Iris pigment epithelial cell (primary cell): Measurements from ENCODE around the gene CABP7.
A peak's percentile ranks its signal among the peaks of the same experiment; 100 is the strongest.

Experiments
- DNase-seq: peaks from one replicate; pipeline ENCODE4 v3.0.0-alpha.2; 2011; ENCODE audit warnings: low read depth

CABP7 gene

DNA sequence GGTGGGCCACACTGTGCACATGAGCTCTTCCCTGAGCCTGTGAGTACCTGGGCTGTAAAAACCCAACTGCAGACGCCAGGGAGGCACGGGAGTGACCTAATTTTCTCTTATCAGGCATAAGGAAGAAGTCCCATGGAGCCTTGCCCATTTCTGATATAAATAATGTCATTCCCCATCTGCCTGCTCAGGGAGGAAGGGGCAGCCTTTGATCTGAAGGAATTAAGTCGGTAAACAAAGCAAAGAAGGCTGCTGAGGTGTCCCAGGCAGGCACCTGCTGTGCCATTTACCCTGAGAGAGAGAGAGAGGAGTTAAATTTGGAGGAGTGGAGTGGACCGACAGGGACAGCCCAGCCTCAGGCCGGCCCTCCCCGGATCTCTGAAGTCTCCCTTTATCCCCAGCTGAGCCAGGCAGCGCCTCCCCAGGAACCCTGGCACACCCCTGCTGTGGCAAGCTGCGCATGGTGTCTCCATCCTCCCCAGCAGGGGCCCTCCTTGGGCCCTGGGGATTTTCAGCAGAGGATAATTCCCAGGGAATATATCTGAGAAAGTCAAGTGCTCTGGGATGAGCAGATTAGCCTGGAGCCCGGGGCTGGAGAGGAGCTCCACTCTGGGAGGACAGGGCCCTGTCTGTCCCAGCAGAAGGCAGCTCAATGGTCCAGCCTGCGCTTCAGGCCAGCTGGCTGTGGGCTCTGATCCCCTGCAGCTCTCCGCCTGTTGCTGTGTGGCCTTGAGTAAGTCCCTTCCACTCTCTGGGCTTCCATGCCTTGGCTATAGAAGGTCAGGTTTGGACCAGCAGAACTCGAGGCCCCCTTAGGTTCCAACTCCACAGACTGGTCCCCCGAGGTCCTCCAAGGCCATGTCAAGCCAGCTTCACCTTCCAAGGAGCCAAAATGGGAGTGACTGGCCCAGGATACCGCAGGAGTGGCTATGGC lies 17.5 kb upstream of the CABP7 start:
- DNase-seq: no peak

DNA sequence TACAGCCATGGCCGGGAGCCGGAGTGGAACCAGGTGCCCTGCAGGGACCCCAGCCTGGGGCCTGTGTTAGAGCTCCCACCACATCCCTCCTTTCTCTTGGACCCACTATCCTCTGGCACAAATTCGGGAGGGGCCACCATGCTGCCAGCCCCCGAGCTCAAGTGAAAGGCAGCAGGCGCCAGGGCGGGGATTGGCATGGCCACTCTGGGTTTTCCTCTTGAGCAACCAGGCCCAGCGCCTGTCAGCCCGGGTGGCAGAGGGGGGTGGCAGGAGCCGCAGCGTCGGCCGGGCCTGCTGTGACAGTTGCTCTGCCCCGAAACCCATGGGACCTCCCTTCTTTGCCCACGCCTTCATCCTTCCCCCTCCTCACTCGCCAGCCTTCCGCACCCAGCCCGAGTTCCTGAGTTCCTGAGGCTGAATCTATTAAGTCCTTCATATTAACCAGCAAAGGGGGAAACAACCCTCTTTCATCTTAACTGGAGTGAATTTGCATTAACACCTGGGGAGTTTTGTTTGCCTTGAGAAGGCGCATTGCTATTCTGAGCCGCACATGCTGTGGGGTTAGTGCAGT lies 16.8 kb upstream of the CABP7 start:
- DNase-seq: no peak

DNA sequence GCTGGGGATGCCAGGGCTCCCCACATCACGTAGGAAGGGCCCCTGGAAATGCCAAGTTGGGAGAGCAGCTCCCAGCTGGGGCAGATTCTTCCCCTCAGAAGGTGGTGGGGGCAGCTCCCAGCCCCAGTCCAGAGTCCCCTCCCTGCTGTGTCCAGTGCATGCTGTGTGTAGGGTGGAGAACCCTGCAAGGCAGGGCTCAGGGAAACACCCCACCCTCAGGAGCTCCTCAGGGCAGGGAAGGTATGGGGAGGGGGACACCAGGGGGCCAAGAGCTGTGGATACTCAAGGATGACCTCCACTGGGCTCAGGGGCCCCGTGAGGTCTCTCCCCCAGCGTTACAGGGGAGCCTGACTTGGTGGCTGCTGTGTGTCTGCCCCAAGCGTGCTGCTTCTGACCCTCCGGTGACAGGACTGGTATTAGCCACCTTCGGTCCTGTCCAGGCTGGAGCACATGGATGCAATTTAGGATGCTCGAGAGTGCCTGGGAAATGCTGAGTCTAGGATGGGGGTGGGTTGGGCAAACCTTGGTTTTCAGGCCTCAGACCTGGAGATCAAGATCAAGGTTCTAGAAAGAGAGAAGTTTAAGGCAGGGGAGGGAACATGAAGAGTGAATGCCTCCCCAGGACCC lies 16.1 kb upstream of the CABP7 start:
- DNase-seq: no peak

DNA sequence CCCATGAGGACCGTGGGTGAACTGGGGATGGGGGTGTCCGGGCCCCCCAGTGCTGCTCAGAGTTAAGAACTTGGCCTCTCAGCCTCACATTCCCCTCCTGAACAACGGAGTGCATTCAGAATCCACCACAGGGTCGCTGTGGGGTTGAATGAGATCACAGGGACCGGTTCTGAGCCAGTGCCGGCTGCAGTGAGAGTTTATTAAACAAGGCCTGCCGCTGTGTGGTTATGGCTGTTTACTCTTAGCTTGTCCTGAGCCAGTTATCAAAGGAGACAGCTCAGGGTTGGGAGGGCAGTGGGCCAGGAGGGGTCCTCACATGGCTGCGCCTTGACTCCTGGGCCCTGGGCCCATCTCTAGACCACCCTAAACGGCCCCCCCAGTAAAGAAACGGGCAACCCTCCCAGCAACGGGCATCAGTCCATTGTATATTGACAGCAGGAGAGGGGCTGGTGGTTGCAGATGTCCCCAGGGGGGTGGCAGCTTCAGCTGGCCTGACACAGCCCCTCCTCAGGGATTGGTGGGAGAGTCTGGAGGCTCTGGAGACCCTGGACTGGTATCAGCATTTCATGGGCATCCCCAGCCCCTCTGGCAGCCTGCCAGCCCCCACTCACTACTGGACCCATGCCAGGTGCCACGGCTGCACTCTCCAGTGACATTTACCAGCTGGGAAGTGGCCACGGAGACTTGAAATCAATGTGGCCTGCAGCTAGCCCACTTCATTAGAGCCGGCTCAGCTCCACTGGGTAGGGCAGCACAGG lies 15.1 kb upstream of the CABP7 start:
- DNase-seq: peak; percentile 76

DNA sequence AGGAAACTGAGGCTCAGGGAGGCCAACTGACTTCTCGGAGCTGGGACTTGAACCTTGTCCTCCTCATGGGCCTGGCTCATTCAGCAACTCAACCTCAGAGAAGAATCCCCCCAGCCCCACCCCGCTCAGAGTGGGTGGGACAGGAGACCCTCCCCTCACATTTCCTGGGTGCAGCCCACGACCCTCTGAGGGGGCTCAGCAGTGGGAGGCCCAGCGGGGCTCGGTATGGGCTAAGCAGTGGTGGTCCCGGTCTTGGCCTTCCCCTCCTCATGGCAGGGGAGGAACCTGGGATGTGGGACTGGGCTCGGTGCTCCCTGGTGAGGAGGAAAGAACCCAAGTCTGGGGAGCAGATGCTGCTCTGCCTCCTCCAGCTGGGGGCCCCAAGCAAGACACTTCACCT lies 14.2 kb upstream of the CABP7 start:
- no peak for DNase-seq

DNA sequence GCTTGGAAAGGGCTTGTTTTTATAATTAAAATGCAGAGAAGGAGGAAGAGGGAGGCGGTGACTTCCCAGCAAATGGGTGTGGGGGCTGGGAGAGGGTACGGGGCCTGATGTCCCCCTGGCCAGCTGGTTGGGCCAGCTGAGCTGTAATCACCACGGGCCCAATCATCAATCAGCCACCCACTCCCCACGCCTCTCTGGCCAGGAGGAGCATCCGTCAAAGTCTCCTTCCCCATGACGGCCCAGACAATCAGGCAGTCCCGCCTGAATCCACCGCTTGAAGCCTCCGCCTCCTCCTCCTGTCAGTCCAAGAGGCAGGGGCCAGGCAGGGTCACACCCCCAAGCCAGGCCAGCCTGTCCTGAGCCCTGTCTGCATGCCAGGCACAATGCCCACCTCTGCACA lies 13.3 kb upstream of the CABP7 start:
- no peak for DNase-seq

DNA sequence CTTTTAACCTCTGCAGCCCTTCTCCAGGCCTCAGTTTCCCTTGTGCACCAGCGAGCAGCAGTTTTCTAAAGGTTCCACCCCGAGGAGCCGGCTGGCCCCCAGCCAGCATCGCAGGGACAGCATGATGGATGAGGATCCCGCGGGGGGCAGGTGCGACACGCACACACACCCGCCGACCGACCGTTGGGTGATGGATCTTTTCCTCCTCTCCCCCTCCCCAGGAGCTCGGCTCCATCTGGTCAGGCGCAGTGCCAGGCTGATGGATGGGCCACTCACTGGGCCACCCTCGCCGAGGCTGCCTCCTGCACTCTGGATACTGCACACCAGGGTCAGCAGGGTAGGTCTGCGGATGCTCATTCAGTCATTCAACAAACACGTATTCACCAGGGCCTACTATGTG lies 12.8 kb upstream of the CABP7 start:
- no peak for DNase-seq

DNA sequence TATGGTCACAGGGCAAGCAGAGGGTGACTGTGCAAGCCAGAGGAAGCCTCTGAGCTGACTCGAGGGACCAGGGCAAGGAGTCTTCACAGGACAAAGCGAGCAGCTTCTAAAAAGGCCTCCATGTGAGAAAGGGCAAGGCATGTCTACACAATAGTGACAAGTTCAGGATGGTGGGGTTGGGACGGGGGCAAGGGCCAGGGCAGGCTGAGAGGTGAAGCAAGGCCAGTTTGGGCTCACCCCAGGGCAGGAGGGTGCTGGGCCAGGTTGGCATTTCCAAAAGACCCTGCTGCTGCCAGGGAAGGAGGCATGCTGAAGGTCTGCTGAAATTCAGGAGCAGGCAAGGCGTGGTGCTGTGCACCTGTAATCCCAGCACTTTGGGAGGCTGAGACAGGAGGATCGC lies 12.3 kb upstream of the CABP7 start:
- no peak for DNase-seq

DNA sequence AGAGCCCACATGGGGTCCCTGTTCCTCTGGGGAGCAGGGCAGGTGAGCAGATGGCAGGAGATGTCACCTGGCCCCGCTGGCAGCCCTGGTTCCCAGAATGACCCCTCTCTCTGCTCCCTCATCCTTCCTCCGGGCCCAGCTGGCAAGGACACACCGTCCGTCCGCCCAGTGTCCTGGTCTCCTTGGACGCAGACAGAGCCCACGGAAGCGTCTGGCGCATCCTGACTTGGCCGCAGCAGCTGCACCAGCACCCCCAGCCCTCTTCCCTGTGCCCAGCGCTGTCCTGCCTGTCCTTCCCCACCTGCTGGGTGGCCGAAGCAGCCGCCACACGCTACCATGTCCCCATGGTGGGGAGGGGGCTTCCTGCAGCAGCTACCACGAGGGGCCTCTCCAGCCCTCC lies 9.6 kb upstream of the CABP7 start:
- no peak for DNase-seq

DNA sequence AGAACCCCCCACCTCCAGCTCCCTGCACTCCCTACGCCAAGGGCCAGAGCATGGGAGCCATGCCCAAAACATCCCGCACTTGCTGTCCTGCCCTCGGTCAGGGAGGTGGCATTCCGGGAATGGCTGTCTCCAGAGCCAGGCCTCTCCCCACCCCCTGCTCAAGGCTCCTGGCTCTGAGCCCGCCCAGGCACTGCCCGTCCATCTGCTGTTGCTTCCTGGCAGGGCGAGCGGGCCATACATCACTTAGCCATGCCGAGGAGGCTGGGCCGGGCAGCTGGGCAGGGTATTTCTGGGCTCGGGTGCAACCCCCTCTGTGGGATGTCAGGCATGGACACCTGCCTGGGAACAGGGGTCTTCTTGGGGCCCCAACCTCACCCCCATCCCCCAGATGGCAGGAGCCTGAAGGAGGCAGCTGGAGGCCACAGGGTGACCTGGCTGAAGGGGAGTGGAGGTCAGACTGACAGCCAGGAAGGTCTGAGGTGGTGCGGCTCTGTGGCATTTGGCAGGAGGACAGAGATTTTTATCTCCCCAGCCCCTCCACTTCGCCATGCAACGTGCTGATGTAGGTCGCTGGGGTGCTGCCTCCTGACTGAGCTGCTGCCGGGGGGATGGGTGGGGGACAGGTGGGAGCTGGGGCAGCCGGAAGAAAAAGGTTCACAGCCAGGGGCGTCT lies 8.7 kb upstream of the CABP7 start:
- DNase-seq: no peak

DNA sequence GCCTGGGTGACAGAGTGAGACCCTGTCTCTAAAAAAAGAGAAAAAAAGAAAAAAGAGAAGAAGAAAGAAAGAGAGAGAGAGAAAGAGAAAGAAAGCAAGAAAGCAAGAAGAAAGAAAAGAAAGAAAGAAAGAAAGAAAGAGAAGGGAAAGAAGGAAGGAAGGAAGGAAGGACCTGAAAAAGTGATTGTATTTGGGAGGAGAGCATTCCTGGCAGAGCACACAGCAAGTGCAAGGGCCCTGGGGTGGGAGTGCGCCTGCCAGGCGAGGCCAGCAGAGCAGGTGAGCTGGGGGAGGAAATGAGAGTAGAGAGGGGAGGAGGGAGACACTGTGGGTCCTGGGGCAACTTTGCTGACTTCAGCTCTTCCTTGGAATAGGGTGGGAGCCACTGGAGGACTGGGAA lies 7.7 kb upstream of the CABP7 start:
- DNase-seq: no peak

DNA sequence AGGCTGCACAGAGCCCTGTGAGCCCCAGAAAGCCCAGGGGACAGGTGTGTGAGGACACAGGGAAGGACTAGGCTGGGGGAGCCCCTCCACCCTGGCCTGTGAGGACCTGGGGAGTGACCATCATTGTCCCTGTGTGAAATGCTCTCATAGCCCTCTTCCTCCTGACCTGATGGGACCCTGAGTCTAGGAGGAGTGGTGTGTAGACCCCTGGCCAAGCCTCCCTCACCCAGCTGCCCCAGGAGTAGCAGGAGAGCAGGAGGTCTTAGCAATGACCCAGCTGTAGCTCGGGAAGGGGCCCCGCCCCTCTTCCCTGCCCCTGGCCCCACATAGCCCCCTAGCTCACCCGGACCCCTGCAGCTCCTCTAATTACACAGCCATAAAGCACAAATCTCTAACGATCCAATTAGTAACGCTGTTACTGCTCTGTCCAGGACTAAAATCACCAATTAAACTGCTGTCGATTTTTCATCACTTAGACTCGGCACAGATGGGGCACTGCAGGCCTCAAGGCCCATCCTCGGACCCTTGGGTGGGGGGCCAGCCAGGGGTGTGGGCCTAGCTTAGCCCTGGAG lies 6.6 kb upstream of the CABP7 start:
- no peak for DNase-seq

DNA sequence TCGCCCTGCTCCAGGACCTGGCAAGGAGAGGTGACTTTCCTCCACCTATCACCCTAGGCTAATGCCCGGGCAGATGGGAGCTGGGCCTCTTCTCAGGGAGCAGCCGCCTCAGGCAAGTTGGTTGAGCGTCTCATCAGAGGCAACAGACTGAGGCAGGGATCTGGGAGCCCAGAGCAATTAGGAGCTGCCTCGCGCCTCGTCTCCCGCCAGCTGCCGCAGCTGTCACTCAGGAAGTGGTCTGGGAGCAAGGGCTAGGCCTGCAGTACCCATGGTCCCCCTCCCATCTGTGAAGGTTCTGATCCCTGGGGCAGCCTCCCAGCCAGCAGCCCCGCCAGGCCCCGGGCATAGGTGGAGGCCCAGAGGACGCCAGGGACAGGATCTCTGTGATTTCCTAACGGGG lies 4.6 kb upstream of the CABP7 start:
- DNase-seq: no peak

DNA sequence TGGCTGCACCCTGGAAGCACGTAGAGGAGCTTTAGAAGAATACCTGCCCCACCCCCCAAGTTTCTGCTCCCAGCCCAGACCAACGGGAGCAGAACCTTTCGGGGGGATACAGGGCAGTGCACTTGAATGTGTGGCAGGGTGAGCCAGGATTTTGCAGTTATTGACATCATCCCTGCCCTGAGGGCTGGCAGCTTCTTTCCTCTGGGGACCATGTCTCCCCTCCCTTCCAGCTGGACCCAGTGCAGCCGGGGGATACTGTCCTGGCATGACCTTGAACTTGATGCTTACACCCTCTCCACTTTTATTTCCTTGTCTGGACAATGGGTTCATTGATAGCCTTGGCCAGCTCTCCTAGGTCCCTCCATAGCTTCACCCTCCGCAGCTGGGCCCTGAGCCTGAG lies 4.1 kb upstream of the CABP7 start:
- DNase-seq: no peak

DNA sequence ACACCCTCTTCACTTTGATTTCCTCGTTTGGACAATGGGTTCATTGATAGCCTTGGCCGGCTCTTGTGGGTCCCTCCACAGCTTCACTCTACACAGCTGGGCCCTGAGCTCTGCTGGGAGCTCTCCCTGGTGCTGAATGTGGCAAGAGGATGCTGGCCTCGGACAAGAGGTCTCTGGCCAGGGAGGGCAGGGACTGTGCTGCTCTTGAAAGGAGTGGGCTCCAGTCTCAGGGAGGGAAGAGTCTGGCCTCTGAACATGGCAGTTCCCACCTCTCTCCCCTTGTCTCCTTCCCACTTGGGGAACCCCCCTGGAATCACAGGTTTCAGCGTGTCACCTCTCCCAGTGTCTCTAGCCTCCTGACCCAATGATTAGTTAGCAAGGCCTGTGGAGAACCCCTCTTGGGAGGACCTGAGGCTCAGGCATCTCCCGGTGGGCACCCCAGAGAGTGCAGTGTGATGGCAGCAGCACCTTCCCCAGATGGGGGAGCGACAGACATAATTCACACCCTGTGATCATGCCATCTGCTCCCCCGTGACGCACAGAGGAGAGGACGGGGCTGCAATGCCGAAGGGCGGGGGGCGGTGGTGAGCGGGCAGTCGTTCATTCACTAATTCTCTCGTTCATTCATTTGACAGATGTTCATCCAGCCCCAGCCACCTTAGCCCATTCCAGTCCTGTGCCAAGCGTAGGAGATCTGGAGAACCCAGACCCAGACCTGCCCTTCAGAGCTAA lies 2.8 kb upstream of the CABP7 start:
- DNase-seq: peak; percentile 75

DNA sequence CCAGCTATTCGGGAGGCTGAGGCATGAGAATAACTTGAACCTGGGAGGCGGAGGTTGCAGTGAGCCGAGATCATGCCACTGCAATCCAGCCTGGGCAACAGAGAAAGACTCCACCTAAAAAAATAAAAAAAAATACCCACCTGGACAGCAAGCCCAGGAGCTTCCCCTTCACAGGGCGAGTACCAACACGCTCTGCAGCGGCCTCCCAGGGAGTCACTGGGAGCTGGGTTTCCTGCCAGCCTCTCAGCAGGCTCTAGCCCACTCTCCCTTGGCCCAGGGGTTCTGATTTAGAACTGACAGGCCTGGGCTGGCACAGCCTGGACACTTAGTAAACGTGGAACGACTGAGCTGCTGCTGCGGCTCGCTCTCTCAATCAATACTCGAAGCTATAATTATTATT lies 2.0 kb upstream of the CABP7 start:
- DNase-seq: no peak

DNA sequence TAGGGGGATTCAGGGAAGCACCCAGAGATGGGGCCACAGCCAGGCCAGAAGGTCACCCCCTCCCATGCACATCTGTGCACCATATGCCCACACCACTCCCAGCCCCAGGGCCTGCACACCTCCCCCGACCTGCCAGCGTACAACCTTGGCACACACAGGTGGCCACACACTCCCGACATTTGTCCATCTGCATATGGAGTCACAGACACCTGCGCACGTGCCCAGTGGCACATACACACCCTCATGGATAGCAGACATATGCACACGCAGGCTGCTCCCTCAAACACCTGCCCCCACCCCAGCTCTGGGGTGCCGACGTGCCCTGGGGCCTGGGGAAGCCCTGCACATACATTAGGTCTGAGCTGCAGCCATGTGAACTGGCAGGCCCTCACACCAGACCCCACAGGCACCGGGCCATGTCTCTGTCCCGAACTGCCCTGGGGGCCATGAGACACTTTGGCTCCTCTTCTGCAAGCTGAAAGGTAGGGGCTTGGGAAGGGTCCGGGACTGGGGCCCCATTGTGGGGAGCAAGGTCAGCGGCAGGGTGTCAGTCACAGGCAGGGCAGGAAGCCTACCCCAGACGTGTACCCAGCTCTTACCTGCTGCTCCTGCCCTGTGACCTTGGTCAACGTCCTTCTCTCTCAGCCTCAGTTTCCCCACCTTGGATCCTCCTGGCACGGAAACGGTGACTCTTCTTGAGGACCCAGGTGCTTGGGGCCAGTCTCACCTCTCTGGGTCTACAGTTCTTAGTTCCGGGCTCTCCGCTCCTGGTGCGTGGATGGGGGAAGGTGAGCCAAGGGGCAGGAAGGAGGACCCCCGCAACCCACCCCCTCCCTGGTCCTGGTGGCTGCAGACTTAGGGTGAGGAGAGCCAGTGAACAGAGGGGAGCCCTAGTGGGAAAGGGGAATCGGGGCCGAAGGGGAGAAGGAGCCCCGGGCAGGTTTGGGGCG lies 579 bp upstream of the CABP7 start:
- no peak for DNase-seq

DNA sequence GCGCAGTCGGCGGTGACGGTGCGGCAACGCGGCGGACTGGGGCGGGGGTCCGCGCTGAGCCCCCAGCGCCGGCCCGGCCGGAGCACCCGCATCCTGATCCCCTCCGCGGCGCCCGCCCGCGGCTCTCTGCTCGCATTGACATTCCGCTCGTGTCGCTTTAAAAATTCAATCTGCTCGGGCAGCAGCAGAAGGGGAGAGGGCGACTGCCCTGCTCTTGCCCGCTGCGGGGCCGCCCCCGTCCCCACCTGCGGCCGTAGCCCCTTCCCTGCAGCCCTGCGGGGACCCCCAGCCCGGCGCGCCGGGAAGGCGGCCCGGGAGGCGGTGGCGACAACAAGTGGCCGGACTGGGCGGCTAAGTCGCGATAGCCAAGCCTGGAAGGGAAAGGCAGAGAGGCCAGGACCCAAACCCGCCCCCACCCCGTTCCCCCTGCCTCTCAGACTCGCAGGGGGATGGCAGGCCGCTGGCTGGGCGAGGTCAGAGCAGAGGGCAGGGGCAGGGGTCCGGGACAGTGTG lies 1.1 kb downstream of the CABP7 start:
- no peak for DNase-seq

DNA sequence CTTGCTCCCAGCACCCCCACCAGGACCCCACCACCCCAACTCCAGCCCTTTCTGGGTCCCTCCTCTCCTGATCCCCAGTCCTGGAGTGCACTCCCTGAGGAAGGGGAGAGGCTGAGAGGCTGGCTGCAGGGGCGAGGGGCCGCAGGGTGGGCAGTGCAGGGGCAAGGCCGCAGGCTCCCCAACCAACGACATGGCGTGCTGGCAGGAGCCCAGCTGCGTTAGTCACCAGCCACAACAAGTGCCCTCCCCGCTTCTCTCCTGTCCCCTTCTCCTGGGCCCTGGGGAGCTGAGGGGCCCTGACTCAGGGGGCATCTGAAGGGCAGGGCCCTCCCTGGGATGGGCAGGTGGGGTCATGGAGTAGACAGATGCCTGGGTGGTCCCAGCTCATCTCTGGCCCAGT lies 2.3 kb downstream of the CABP7 start:
- DNase-seq: no peak

DNA sequence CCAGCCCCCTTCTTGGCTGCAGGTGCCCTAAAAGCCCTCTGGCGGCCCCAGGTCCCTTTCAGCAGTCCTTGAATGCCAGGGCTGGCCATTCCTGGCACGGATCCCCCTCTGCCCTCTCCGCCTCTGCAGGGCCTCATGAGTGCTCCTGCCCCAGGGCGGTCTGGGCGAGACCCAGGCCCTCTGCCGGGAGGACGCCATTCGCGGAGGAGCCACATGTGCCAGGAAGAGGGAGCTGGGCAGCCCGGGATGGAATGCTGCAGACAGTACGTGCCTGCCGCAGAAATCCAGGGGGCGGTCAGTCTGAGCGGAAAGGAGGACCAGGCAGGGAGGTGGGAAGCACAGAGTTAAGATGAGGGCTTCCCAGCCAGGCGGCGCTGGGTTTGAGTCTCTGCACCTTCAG lies 2.8 kb downstream of the CABP7 start:
- no peak for DNase-seq
